ENCODE results near the gene MAST4.

The MAST4 gene

GRCh38 chr5:67028941-67029340 lies 432.7 kb downstream of the MAST4 start:
- DNase-seq: no peak

- DNase-seq: no peak
Observed at GRCh38 chr5:67029481-67029880, 433.3 kb downstream of the MAST4 start.

- no peak for DNase-seq
Observed at GRCh38 chr5:67030289-67031056, 434.3 kb downstream of the MAST4 start.

GRCh38 chr5:67031057-67031443 lies 434.9 kb downstream of the MAST4 start:
- no peak for DNase-seq

GRCh38 chr5:67031692-67032091 lies 435.5 kb downstream of the MAST4 start:
- DNase-seq: no peak

GRCh38 chr5:67032921-67033664 lies 436.9 kb downstream of the MAST4 start:
- DNase-seq: no peak

- no peak for DNase-seq
Observed at GRCh38 chr5:67033880-67034651, 437.9 kb downstream of the MAST4 start.

- no peak for DNase-seq
Observed at GRCh38 chr5:67035098-67035740, 439.0 kb downstream of the MAST4 start.

- no peak for DNase-seq
Observed at GRCh38 chr5:67037171-67037570, 441.0 kb downstream of the MAST4 start.

- no peak for DNase-seq
Observed at GRCh38 chr5:67038817-67039603, 442.8 kb downstream of the MAST4 start.

GRCh38 chr5:67042176-67043003 lies 446.2 kb downstream of the MAST4 start:
- no peak for DNase-seq

- no peak for DNase-seq
Observed at GRCh38 chr5:67043796-67044511, 447.8 kb downstream of the MAST4 start.

GRCh38 chr5:67045816-67046740 lies 449.9 kb downstream of the MAST4 start:
- no peak for DNase-seq

GRCh38 chr5:67047160-67047559 lies 451.0 kb downstream of the MAST4 start:
- DNase-seq: no peak

GRCh38 chr5:67047616-67048015 lies 451.4 kb downstream of the MAST4 start:
- no peak for DNase-seq

- no peak for DNase-seq
Observed at GRCh38 chr5:67050125-67050524, 453.9 kb downstream of the MAST4 start.

- no peak for DNase-seq
Observed at GRCh38 chr5:67050635-67051034, 454.4 kb downstream of the MAST4 start.

GRCh38 chr5:67051164-67051563 lies 455.0 kb downstream of the MAST4 start:
- DNase-seq: no peak

- no peak for DNase-seq
Observed at GRCh38 chr5:67052034-67052433, 455.8 kb downstream of the MAST4 start.

Data from stimulated activated CD4-positive, alpha-beta T cell treated with anti-CD3 and anti-CD28 coated beads, Interleukin-2, amount 100 ng/mL, for 48 hours (primary cell).